Suprapubic skin (tissue), 4 donors: ENCODE measurements around the gene LAIR2. TPM values are rescaled to one million over a fixed set of nuclear protein-coding genes. Genes with fewer than 3 reads are reported as not detected.

Experiments
- DNase-seq, 2 donors: peaks; one replicate each; pipeline ENCODE4 v3.0.0-alpha.2; 2019; ENCODE audit warnings: low spot score in 2 of 2
- H3K27ac ChIP-seq: fragments of 200-600 bp; sonication (generic); one replicate; pipeline ENCODE4 v1.5.1; 2019
- H3K27me3 ChIP-seq: fragments of 200-600 bp; sonication (generic); one replicate; pipeline ENCODE4 v1.5.1; 2019
- H3K36me3 ChIP-seq: fragments of 200-600 bp; sonication (generic); one replicate; pipeline ENCODE4 v1.5.1; 2019
- H3K4me1 ChIP-seq: fragments of 200-600 bp; sonication (generic); one replicate; pipeline ENCODE4 v1.5.1; 2019
- H3K4me3 ChIP-seq: fragments of 200-600 bp; sonication (generic); one replicate; pipeline ENCODE4 v1.5.1; 2019; ENCODE audit warnings: mild to moderate bottlenecking
- H3K9me3 ChIP-seq: fragments of 200-600 bp; sonication (generic); one replicate; pipeline ENCODE4 v1.5.1; 2019
- CTCF ChIP-seq, 2 donors: fragments of 200-600 bp in 1 of 2; fragments of 450-650 bp in 1 of 2; sonication (generic) in 1 of 2; IDR thresholded peaks; one replicate each; pipeline ENCODE4 v1.5.1; 2016 to 2019; ENCODE audit warnings: antibody characterized with exemption in 2 of 2, mild to moderate bottlenecking in 1 of 2, moderate library complexity in 1 of 2
- EP300 ChIP-seq: sonication (generic); formaldehyde crosslinking; IDR thresholded peaks from one replicate; pipeline ENCODE4 v1.6.1; 2017; ENCODE audit warnings: antibody characterized with exemption
- POLR2A ChIP-seq, 2 donors: fragments of 450-650 bp; IDR thresholded peaks; one replicate each; pipeline ENCODE4 v1.6.1; 2017; ENCODE audit warnings: antibody characterized with exemption in 2 of 2, mild to moderate bottlenecking in 2 of 2, moderate library complexity in 2 of 2
- POLR2AphosphoS5 ChIP-seq, 3 donors: sonication (generic); formaldehyde crosslinking; IDR thresholded peaks; one replicate each; pipeline ENCODE4 v1.6.1; 2017; ENCODE audit warnings: antibody characterized with exemption in 3 of 3
- WGBS: methylation state at CpG from one replicate; pipeline ENCODE4 v1.1.5; 2018; 5-methylcytosine and 5-hydroxymethylcytosine counted together
- total RNA-seq, 4 donors: library from RNA; depleted of rRNA; stranded (reverse); fragments of >200 nt; gene quantifications; one replicate each; pipeline ENCODE4 v1.1.0, GENCODE V29; 2016

The LAIR2 gene
- total RNA-seq, 4 donors from 2014 or later: not detected

GRCh38 chr19:54518844-54519243, 16.2 kb downstream of the LAIR2 start:
- Histone ChIP-seq H3K4me1 (no peaks in the 10 kb centered on the region), H3K36me3 (no peaks in the 10 kb centered on the region), H3K4me3 (no peak overlapping the region), H3K27me3 (peaks cover 23% of the 10 kb centered on the region), H3K27ac (no peak overlapping the region), H3K9me3 (no peaks in the 10 kb centered on the region)
- TF ChIP-seq CTCF (IDR thresholded peaks at IDR 0.05) (no peak), EP300 (no peak), POLR2AphosphoS5 (IDR thresholded peaks at IDR 0.05) (no peak)
- WGBS: 65% methylated on average over 5 of the region's 5 CpGs
- DNase-seq: no peak

- Histone ChIP-seq H3K36me3 (no peaks in the 10 kb centered on the region), H3K27ac (no peak overlapping the region), H3K9me3 (no peaks in the 10 kb centered on the region), H3K27me3 (peaks cover 17% of the 10 kb centered on the region), H3K4me1 (no peaks in the 10 kb centered on the region), H3K4me3 (no peak overlapping the region)
- 63% methylated on average over 18 of the region's 18 CpGs for WGBS
- TF ChIP-seq POLR2A (IDR thresholded peaks at IDR 0.05) (no peak), CTCF (IDR thresholded peaks at IDR 0.05) (no peak), EP300 (no peak), POLR2AphosphoS5 (IDR thresholded peaks at IDR 0.05) (no peak)
- no peak for DNase-seq
Observed at GRCh38 chr19:54521022-54521859, 18.6 kb downstream of the LAIR2 start.

- Histone ChIP-seq H3K27ac (no peak overlapping the region), H3K4me3 (no peak overlapping the region), H3K36me3 (no peaks in the 10 kb centered on the region), H3K4me1 (no peaks in the 10 kb centered on the region), H3K27me3 (peaks cover 17% of the 10 kb centered on the region), H3K9me3 (no peaks in the 10 kb centered on the region)
- no peak for DNase-seq
- 71% methylated on average over 6 of the region's 6 CpGs for WGBS
- TF ChIP-seq POLR2AphosphoS5 (IDR thresholded peaks at IDR 0.05) (no peak), CTCF (IDR thresholded peaks at IDR 0.05) (no peak), EP300 (no peak), POLR2A (IDR thresholded peaks at IDR 0.05) (no peak)
Observed at GRCh38 chr19:54521860-54522513, 19.4 kb downstream of the LAIR2 start.

DNA sequence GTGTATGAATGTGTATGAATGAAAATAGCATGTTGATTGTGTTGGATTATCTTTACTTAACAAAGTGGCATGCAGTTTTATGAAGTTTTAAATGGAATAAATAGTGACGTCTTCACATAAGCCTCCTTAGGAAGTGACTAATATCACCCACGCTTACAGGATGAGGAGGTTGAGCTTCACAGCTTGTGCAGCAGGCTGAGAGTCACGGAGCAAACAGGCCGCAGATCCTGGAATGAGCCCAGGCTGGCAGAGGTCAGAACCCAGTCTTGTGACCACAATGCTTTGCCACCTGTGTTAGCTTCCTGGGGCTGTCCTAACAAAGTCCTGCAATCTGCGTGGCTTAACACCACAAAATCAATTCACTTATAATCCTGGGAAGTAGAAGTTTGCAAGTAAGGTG, 20.8 kb downstream of the LAIR2 start:
- TF ChIP-seq POLR2AphosphoS5 (IDR thresholded peaks at IDR 0.05): no peak
- TF ChIP-seq EP300: no peak
- no peak for TF ChIP-seq CTCF (IDR thresholded peaks at IDR 0.05)
- no peak for TF ChIP-seq POLR2A (IDR thresholded peaks at IDR 0.05)
- WGBS: 51% methylated on average over 5 of the region's 5 CpGs
- H3K9me3 ChIP-seq: no peaks in the 10 kb centered on the region
- no peaks in the 10 kb centered on the region for H3K4me1 ChIP-seq
- no peak overlapping the region for H3K4me3 ChIP-seq
- DNase-seq: no peak
- H3K27ac ChIP-seq: no peak overlapping the region
- H3K36me3 ChIP-seq: no peaks in the 10 kb centered on the region
- H3K27me3 ChIP-seq: peaks cover 17% of the 10 kb centered on the region

- Histone ChIP-seq H3K27me3 (peaks cover 9% of the 10 kb centered on the region), H3K4me3 (no peak overlapping the region), H3K9me3 (no peaks in the 10 kb centered on the region), H3K27ac (no peak overlapping the region), H3K4me1 (no peaks in the 10 kb centered on the region), H3K36me3 (no peaks in the 10 kb centered on the region)
- DNase-seq: no peak
- 89% methylated on average over 5 of the region's 5 CpGs for WGBS
- TF ChIP-seq POLR2A (IDR thresholded peaks at IDR 0.05) (no peak), EP300 (no peak), POLR2AphosphoS5 (IDR thresholded peaks at IDR 0.05) (no peak), CTCF (IDR thresholded peaks at IDR 0.05) (no peak)
Observed at GRCh38 chr19:54525636-54526035, 23.0 kb downstream of the LAIR2 start.
